Endothelial cell of umbilical vein (primary cell): Measurements from ENCODE around the gene IQGAP3. TPM values are rescaled to one million over a fixed set of nuclear protein-coding genes. Genes with fewer than 3 reads are reported as not detected.

Source experiments
- BruUV-seq: library from RNA; stranded (reverse); fragments of 400-500 nt; replicated peaks from 2 replicates; lab custom pipeline; 2021; lab: Mats Ljungman, UMichigan
- CTCF ChIA-PET: fragments of 300-600, 350-600 bp; sonication (Branson Sonifier 250); formaldehyde crosslinking; loops from one replicate; lab custom pipeline; 2021; ENCODE audit warnings: antibody characterized with exemption, inconsistent platforms; lab: Charles Lee
- POLR2A ChIA-PET: fragments of 300-600, 350-600 bp; sonication (Branson Sonifier 250); formaldehyde crosslinking; loops from one replicate; lab custom pipeline; 2021; ENCODE audit warnings: antibody characterized with exemption, inconsistent platforms; lab: Charles Lee
- DNase-seq: peaks from one replicate; pipeline ENCODE4 v3.0.0-alpha.2; 2011; ENCODE audit warnings: low read depth, low spot score
- FAIRE-seq: peaks from 2 replicates; lab custom pipeline; 2011; peaks lifted over from hg19 to GRCh38; lab: Jason Lieb, UNC
- H2AFZ ChIP-seq: 2 replicates; pipeline ENCODE4 v1.6.0; 2012; ENCODE audit warnings: low read depth, low read length, control low read depth, inconsistent platforms
- H3K27ac ChIP-seq: 2 replicates; pipeline ENCODE4 v1.5.1; 2011; ENCODE audit warnings: low read depth, mild to moderate bottlenecking, control low read depth, low read length, moderate library complexity; ENCODE audit not compliant: insufficient read depth
- H3K27me3 ChIP-seq, 2 experiments: 2 replicates each; pipeline versions ENCODE4 v1.6.0 to v1.6.1; 2011; ENCODE audit warnings: low read length in 2 of 2, mixed read lengths in 1 of 2; ENCODE audit not compliant: control insufficient read depth in 2 of 2, insufficient read depth in 2 of 2
- H3K36me3 ChIP-seq, 2 experiments: 2 replicates in 1 of 2; 3 replicates in 1 of 2; pipeline ENCODE4 v1.5.1; 2011; ENCODE audit warnings: low read length in 2 of 2, mild to moderate bottlenecking in 1 of 2, moderate library complexity in 1 of 2; ENCODE audit not compliant: control insufficient read depth in 2 of 2, insufficient read depth in 2 of 2; ENCODE audit errors: extremely low read depth in 1 of 2
- H3K4me1 ChIP-seq: 3 replicates; pipeline ENCODE4 v1.5.1; 2011; ENCODE audit warnings: mild to moderate bottlenecking, low read length; ENCODE audit not compliant: control insufficient read depth, insufficient read depth; ENCODE audit errors: extremely low read depth
- H3K4me2 ChIP-seq: 2 replicates; pipeline ENCODE4 v1.6.1; 2011; ENCODE audit warnings: low read length, control low read depth, mixed read lengths; ENCODE audit not compliant: insufficient read depth
- H3K4me3 ChIP-seq, 3 experiments: fragments of 200-600 bp in 1 of 3; sonication (generic), shearing (Covaris generic) in 1 of 3; replicated peaks in 1 of 3; 2 replicates each; pipeline ENCODE4 v1.5.1; 2011 to 2016; ENCODE audit warnings: control low read depth in 3 of 3, low read length in 3 of 3, mild to moderate bottlenecking in 2 of 3, inconsistent platforms in 1 of 3, low read depth in 1 of 3, moderate library complexity in 1 of 3; ENCODE audit not compliant: insufficient read depth in 1 of 3
- H3K79me2 ChIP-seq: 2 replicates; pipeline ENCODE4 v1.6.0; 2012; ENCODE audit warnings: low read length, inconsistent platforms; ENCODE audit not compliant: control insufficient read depth, insufficient read depth
- H3K9ac ChIP-seq: replicated peaks from 2 replicates; pipeline ENCODE3; 2011; ENCODE audit warnings: low read length, control low read depth; ENCODE audit not compliant: insufficient read depth; ENCODE audit errors: extremely low read depth
- H3K9me1 ChIP-seq: replicated peaks from 3 replicates; pipeline ENCODE4 v1.6.0; 2011; ENCODE audit warnings: mild to moderate bottlenecking, low read length; ENCODE audit not compliant: control insufficient read depth, insufficient read depth; ENCODE audit errors: extremely low read depth
- H3K9me3 ChIP-seq: replicated peaks from 2 replicates; pipeline ENCODE4 v1.5.1; 2012; ENCODE audit warnings: low read length, inconsistent platforms; ENCODE audit not compliant: control insufficient read depth, insufficient read depth
- H4K20me1 ChIP-seq: replicated peaks from 2 replicates; pipeline ENCODE3; 2011; ENCODE audit warnings: mild to moderate bottlenecking, low read length; ENCODE audit not compliant: control insufficient read depth, insufficient read depth; ENCODE audit errors: extremely low read depth
- FOS ChIP-seq: IDR thresholded peaks from 2 replicates; pipeline ENCODE4 v1.6.1; 2011; ENCODE audit warnings: mild to moderate bottlenecking, low read length, moderate library complexity, borderline replicate concordance; ENCODE audit not compliant: insufficient read depth
- GATA2 ChIP-seq: IDR thresholded peaks from 2 replicates; pipeline ENCODE4 v1.7.0; 2011; ENCODE audit warnings: low read depth, mild to moderate bottlenecking, moderate library complexity, mixed read lengths, low read length; ENCODE audit not compliant: insufficient read length, insufficient read depth
- MAX ChIP-seq: IDR thresholded peaks from 2 replicates; pipeline ENCODE4 v1.6.1; 2011; ENCODE audit not compliant: insufficient read depth, insufficient read length
- MYC ChIP-seq: IDR thresholded peaks from one replicate; pipeline ENCODE4 v1.6.1; 2011; ENCODE audit warnings: mild to moderate bottlenecking, low read depth, low read length
- POLR2A ChIP-seq: IDR thresholded peaks from 2 replicates; pipeline ENCODE4 v1.6.1; 2012; ENCODE audit warnings: low read depth, mild to moderate bottlenecking, control low read depth, low read length
- dilution Hi-C: fragments of 300-500 bp; cut with MboI; formaldehyde crosslinking; loops from one replicate; pipeline ENCODE4 v1.15.0; 2019; ENCODE audit warnings: low sequenced_read_pairs; ENCODE audit not compliant: extremely low pct_ligation_motif_present
- intact Hi-C: fragments of 100-400 bp; cut with micrococcal nuclease; formaldehyde crosslinking; loops from one replicate; pipeline ENCODE4 v1.10.0; 2022
- polyA plus RNA-seq, 4 experiments: library from polyadenylated mRNA; depleted of rRNA in 3 of 4; stranded (reverse) in 3 of 4; unstranded in 1 of 4; fragments of >200 nt; gene quantifications; 2 replicates each; pipeline versions ENCODE4 v1.2.1 to v1.2.3, GENCODE V29; 2011 to 2012; ENCODE audit warnings: missing spikeins in 1 of 4
- total RNA-seq: library from RNA; stranded (reverse); gene quantifications from 2 replicates; pipeline ENCODE4 v1.2.3, GENCODE V29; 2021

IQGAP3 gene
- total and polyA plus RNA-seq, 2 donors (not counting 3 experiments of a cell fraction or from before 2014, with no cell fraction given) = 28.3 to 60.7 TPM

GRCh38 chr1:156508955-156509234, 63.5 kb downstream of the IQGAP3 start:
- no peak overlapping the region for H3K4me2 ChIP-seq
- no peaks in the 10 kb centered on the region for H3K79me2 ChIP-seq
- no peaks in the 10 kb centered on the region for H3K9me3 ChIP-seq
- POLR2A ChIA-PET = no interaction called here
- no peak for TF ChIP-seq FOS
- no peak for TF ChIP-seq GATA2
- TF ChIP-seq POLR2A = no peak
- dilution Hi-C loops (no loop called here), intact Hi-C loops (loop anchor here (10.0 kb wide), 1 partner anchor 386 kb away; the partner anchor contains the start of gene PEAR1)
- H3K27me3 ChIP-seq = peaks cover 0 to 3% of the 10 kb centered on the region in 2 experiments
- no peak overlapping the region for H3K27ac ChIP-seq
- peaks cover 12% of the 10 kb centered on the region for H3K4me1 ChIP-seq
- H3K36me3 ChIP-seq = no peaks in the 10 kb centered on the region
- no peak overlapping the region for H3K9ac ChIP-seq
- BruUV-seq = no TSS peak
- H3K4me3 ChIP-seq = no peak overlapping the region
- no peaks in the 10 kb centered on the region for H3K9me1 ChIP-seq
- no peaks in the 10 kb centered on the region for H4K20me1 ChIP-seq
- CTCF ChIA-PET = interaction anchor here (1.4 to 3.7 kb wide), 2 partner anchors 8 to 28 kb away, joined by 5 to 16 read pairs; partner anchors contain the start of gene MEF2D
- FAIRE-seq = no peak
- DNase-seq = no peak
- H2AFZ ChIP-seq = no peak overlapping the region

GRCh38 chr1:156508205-156508954, 64.0 kb downstream of the IQGAP3 start:
- Histone ChIP-seq H3K79me2 (no peaks in the 10 kb centered on the region), H3K9me1 (no peaks in the 10 kb centered on the region), H3K4me3 (no peak overlapping the region), H3K9ac (no peak overlapping the region), H4K20me1 (no peaks in the 10 kb centered on the region), H3K27ac (no peak overlapping the region), H3K4me1 (peaks cover 17% of the 10 kb centered on the region), H3K36me3 (no peaks in the 10 kb centered on the region), H3K9me3 (no peaks in the 10 kb centered on the region), H3K27me3 (peaks cover 0 to 3% of the 10 kb centered on the region in 2 experiments), H2AFZ (no peak overlapping the region), H3K4me2 (no peak overlapping the region)
- FAIRE-seq (no peak), DNase-seq (no peak)
- ChIA-PET CTCF (interaction anchor here (0.8 to 3.7 kb wide), 3 partner anchors 8 to 123 kb away, joined by 3 to 16 read pairs (median 5); partner anchors contain the start of gene MEF2D), POLR2A (no interaction called here)
- intact Hi-C loops = loop anchor here (10.0 kb wide), 1 partner anchor 386 kb away; the partner anchor contains the start of gene PEAR1
- BruUV-seq = no TSS peak
- dilution Hi-C loops = no loop called here
- TF ChIP-seq MAX = no peak
- no peak for TF ChIP-seq MYC
